GM08714 (cell line): Measurements from ENCODE around the gene HMGA1.

Source experiments
- H3K4me3 ChIP-seq: fragments of 200-500 bp; sonication (Bioruptor generic); 2 replicates; pipeline ENCODE4 v1.5.1; 2014; ENCODE audit warnings: mild to moderate bottlenecking, low read length, inconsistent platforms
- ZNF274 ChIP-seq: IDR thresholded peaks from 2 replicates; pipeline ENCODE4 v1.6.1; 2012; ENCODE audit warnings: mild to moderate bottlenecking, low read depth, low read length

Gene HMGA1, protein sequence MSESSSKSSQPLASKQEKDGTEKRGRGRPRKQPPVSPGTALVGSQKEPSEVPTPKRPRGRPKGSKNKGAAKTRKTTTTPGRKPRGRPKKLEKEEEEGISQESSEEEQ

DNA sequence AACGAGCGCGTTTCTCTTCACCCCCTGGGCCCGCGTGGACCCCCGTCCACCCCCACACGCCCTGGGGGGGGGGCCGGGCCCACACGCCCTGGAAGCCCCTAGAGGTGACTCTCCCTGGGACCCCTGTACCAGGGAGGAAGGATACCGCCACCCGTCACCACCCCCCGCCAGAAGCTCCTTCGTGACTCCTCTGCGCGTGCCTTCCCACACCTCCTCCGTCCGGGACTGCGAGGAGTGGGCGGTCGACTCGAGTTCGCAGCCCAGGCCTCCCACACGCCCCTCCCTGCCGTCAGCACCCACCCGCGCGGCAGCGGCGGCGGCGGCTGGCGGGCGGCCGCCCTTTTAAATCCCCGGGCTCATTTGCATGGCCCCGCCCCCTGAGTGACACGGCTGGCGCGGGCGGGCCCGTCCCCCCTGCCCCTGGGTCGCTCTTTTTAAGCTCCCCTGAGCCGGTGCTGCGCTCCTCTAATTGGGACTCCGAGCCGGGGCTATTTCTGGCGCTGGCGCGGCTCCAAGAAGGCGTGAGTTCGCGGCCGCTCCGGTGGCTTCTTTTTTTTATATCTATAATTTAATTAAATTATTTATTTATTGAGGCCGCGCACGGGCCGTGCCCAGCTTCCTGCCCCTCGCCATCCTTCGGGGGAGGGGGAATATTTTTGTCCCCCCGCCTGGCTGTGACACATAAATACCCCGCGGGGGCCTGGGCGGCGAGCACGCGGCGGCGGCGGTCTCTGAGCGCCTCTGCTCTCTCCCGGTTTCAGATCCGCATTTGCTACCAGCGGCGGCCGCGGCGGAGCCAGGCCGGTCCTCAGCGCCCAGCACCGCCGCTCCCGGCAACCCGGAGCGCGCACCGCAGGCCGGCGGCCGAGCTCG lies at the start of gene HMGA1:
HMGA1 (plus strand) TSS at position 431 of the 873 bp plus-strand sequence. CDS start 3,908 bp downstream, outside the sequence.
- TF ChIP-seq ZNF274, result no peak
- peak within 1 kb of the TSS; percentile 81 for H3K4me3 ChIP-seq

GRCh38 chr6:34189806-34190503 lies 46.7 kb upstream of the HMGA1 start:
- H3K4me3 ChIP-seq, result no peak overlapping the region
- no peak for TF ChIP-seq ZNF274

- no peak overlapping the region for H3K4me3 ChIP-seq
- no peak for TF ChIP-seq ZNF274
Observed at GRCh38 chr6:34190504-34191122, 46.1 kb upstream of the HMGA1 start.

- TF ChIP-seq ZNF274, result no peak
- no peak overlapping the region for H3K4me3 ChIP-seq
Observed at GRCh38 chr6:34194772-34195171, 41.9 kb upstream of the HMGA1 start.

DNA sequence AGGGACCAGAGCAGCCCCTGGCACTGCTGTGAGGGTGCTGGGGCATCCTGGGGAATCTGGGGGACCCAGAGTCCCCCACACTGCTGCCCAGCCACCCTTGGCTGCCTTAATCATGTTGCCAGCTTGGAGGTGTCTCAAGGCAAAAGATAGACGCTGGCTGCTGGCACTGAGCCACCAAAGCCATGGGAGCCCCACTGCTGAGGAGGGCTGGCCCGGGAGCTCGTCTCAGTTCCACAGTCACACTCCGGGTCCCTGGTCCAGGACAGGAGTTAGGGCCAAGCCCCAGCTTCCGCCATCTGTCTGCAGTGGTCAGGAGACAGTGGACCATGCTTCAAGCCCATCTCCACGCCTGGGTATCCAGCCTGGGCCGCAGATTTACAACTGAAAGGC lies 41.0 kb upstream of the HMGA1 start:
- H3K4me3 ChIP-seq, result no peak overlapping the region
- no peak for TF ChIP-seq ZNF274

- TF ChIP-seq ZNF274, result no peak
- H3K4me3 ChIP-seq, result peak overlapping the region; percentile 23; the same call in 1 of the 2 replicates
Observed at GRCh38 chr6:34196116-34196832, 40.4 kb upstream of the HMGA1 start.

- TF ChIP-seq ZNF274, result no peak
- H3K4me3 ChIP-seq, result peak overlapping the region; percentile 23; the same call in 1 of the 2 replicates
Observed at GRCh38 chr6:34196833-34197195, 39.9 kb upstream of the HMGA1 start.

DNA sequence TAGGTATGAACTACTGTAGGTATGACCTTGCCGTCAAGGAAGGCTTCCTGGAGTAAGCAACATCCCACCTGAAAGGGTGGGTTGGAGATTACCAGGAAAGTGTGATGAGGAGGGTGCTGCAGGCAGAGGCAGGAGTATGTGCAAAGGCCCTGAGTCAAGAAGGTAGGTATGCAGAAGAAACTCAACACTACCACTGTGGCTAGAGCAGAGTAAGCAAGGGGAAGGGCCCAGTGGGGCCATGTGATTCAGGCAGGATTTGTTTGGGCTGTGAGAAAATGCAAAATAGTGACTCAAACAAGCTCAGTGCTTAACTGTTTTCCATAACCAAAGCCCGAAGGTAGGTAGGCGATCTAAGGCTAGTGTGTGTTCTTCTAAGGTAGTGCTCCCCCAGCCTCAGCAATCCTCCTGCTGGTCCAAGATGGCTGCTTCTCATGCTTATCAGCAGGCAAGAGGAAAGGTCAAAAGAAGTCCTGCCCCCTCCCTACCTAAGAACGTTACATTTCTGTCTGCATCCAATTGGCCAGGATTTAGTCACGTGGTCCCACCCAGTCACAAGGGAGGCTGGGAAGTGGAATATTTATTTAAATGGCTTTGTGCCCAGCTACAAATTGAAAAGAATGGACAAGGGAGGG lies 36.2 kb upstream of the HMGA1 start:
- no peak for TF ChIP-seq ZNF274
- no peak overlapping the region for H3K4me3 ChIP-seq

GRCh38 chr6:34201455-34202107 lies 35.1 kb upstream of the HMGA1 start:
- TF ChIP-seq ZNF274, result no peak
- H3K4me3 ChIP-seq, result no peak overlapping the region

- TF ChIP-seq ZNF274, result no peak
- no peak overlapping the region for H3K4me3 ChIP-seq
Observed at GRCh38 chr6:34202329-34203201, 34.1 kb upstream of the HMGA1 start.

GRCh38 chr6:34204693-34205092 lies 32.0 kb upstream of the HMGA1 start:
- no peak for TF ChIP-seq ZNF274
- H3K4me3 ChIP-seq, result no peak overlapping the region

DNA sequence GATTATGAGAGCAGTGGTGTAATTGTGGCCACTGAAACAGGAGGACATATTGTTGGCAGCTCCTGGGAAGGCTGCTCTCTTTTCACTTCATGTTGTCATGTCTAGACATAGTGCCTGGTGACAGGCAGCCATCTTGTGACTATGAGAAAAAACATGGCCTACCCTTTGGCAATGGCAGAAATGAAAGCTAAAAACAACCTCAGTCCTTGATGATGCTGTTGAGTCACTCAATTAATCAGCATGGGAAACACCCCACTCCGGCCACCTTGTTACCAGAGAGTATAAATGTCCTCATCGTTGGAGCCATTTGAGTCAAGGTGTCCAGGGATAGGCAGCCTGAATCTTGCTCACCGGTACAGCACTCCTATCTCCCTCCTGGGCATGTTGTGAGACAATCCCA lies 31.2 kb upstream of the HMGA1 start:
- no peak overlapping the region for H3K4me3 ChIP-seq
- TF ChIP-seq ZNF274, result no peak
